ENCODE measurements around the gene ZFTA.

GRCh38 chr11:63767267-63767564 is 1.4 kb downstream of the ZFTA start:
- TF ChIP-seq, protein P1, sequence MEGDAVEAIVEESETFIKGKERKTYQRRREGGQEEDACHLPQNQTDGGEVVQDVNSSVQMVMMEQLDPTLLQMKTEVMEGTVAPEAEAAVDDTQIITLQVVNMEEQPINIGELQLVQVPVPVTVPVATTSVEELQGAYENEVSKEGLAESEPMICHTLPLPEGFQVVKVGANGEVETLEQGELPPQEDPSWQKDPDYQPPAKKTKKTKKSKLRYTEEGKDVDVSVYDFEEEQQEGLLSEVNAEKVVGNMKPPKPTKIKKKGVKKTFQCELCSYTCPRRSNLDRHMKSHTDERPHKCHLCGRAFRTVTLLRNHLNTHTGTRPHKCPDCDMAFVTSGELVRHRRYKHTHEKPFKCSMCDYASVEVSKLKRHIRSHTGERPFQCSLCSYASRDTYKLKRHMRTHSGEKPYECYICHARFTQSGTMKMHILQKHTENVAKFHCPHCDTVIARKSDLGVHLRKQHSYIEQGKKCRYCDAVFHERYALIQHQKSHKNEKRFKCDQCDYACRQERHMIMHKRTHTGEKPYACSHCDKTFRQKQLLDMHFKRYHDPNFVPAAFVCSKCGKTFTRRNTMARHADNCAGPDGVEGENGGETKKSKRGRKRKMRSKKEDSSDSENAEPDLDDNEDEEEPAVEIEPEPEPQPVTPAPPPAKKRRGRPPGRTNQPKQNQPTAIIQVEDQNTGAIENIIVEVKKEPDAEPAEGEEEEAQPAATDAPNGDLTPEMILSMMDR (IDR thresholded peaks at IDR 0.05): no peak
- no peak for TF ChIP-seq POLR2A (IDR thresholded peaks at IDR 0.05)
